Activated CD4-positive, alpha-beta memory T cell treated with anti-CD3 and anti-CD28 coated beads for 36 hours (primary cell): ENCODE results near the gene STAG3. TPM values are rescaled to one million over a fixed set of nuclear protein-coding genes. Genes with fewer than 3 reads are reported as not detected.
"Not testable (repeated sequence)": the region's sequence is repeated elsewhere in the genome, so short reads cannot be mapped to it uniquely, and the experiment has no call there.

Experiments used
- CTCF ChIA-PET: fragments of 350-600 bp; sonication (Branson Sonifier 250); formaldehyde crosslinking; loops from one replicate; lab custom pipeline; 2021; ENCODE audit warnings: antibody characterized with exemption, inconsistent platforms; lab: Charles Lee
- POLR2A ChIA-PET: fragments of 350-600 bp; sonication (Branson Sonifier 250); formaldehyde crosslinking; loops from one replicate; lab custom pipeline; 2021; ENCODE audit warnings: antibody characterized with exemption; lab: Charles Lee
- DNase-seq: peaks from one replicate; pipeline ENCODE4 v3.0.0-alpha.2; 2020
- H3K27ac Mint-ChIP-seq: one replicate; pipeline ENCODE4 v1.8.0; 2021; ENCODE audit warnings: mixed read lengths
- H3K27me3 Mint-ChIP-seq: one replicate; pipeline ENCODE4 v1.8.0; 2021; ENCODE audit warnings: mixed read lengths
- H3K36me3 Mint-ChIP-seq: one replicate; pipeline ENCODE4 v1.8.0; 2021; ENCODE audit warnings: mixed read lengths
- H3K4me1 Mint-ChIP-seq: one replicate; pipeline ENCODE4 v1.8.0; 2021; ENCODE audit warnings: low read depth, mixed read lengths
- H3K4me3 Mint-ChIP-seq: one replicate; pipeline ENCODE4 v1.8.0; 2021; ENCODE audit warnings: mild to moderate bottlenecking, mixed read lengths
- H3K9me3 Mint-ChIP-seq: one replicate; pipeline ENCODE4 v1.8.0; 2021; ENCODE audit warnings: mixed read lengths
- intact Hi-C: fragments of 100-400 bp; cut with micrococcal nuclease; formaldehyde crosslinking; loops from one replicate; pipeline ENCODE4 v1.15.1; 2023
- total RNA-seq, 2 experiments: library from RNA; stranded (reverse); gene quantifications; one replicate each; pipeline ENCODE4 v1.2.3, GENCODE V29; 2021

STAG3 gene
- total RNA-seq, result 10 to 100 TPM; 20.8 to 20.9 TPM

GRCh38 chr7:100177045-100178001 is at the start of gene STAG3, which contains the start of gene GPC2:
Gene STAG3 (plus strand): TSS chr7:100177918. CDS start chr7:100180557, 2,639 bp downstream.
Gene GPC2 (minus strand): TSS chr7:100177381. CDS start chr7:100177199, 182 bp downstream.
- Mint-ChIP-seq H3K36me3 (no peaks in the 10 kb centered on the region), H3K9me3 (no peaks in the 10 kb centered on the region), H3K4me1 (peaks cover 34% of the 10 kb centered on the region), H3K4me3 (peak within 1 kb of the TSS; percentile 74), H3K27me3 (no peaks in the 10 kb centered on the region), H3K27ac (no peak within 1 kb of the TSS)
- CTCF ChIA-PET, result interaction anchor here (0.9 to 1.8 kb wide), 3 partner anchors 9 to 57 kb away, joined by 3 to 10 read pairs (median 3); partner anchors contain the start of gene GAL3ST4
- POLR2A ChIA-PET, result interaction anchor here (1.3 kb wide), 1 partner anchor 29 kb away, joined by 4 read pairs; the partner anchor contains the start of gene LAMTOR4
- peak; percentile 99 for DNase-seq
- intact Hi-C loops, result loop anchor here (1.0 to 5.0 kb wide), 3 partner anchors 8 to 45 kb away; partner anchors contain the start of gene LAMTOR4

GRCh38 chr7:100128637-100128963 is 49.1 kb upstream of the STAG3 start:
- peak; percentile 21 for DNase-seq
- Mint-ChIP-seq H3K9me3 (no peaks in the 10 kb centered on the region), H3K27ac (no peak overlapping the region), H3K4me1 (peaks cover 29% of the 10 kb centered on the region), H3K36me3 (peaks cover 6% of the 10 kb centered on the region), H3K4me3 (peak overlapping the region; percentile 76), H3K27me3 (no peaks in the 10 kb centered on the region)
- ChIA-PET POLR2A (interaction anchor here (0.6 to 1.0 kb wide), 5 partner anchors 20 to 300 kb away, joined by 3 to 10 read pairs (median 3); partner anchors contain the start of genes AP4M1, LAMTOR4 and ZCWPW1), CTCF (interaction anchor here (0.6 to 1.9 kb wide), 5 partner anchors 17 to 279 kb away, joined by 3 to 9 read pairs (median 5); no protein-coding TSS in a partner anchor)
- intact Hi-C loops, result loop anchor here (5.0 kb wide), 1 partner anchor 299 kb away; the partner anchor contains the start of genes MEPCE and ZCWPW1

GRCh38 chr7:100130220-100130607 is 47.5 kb upstream of the STAG3 start:
- H3K36me3 Mint-ChIP-seq, H3K27me3 Mint-ChIP-seq, H3K27ac Mint-ChIP-seq, H3K4me3 Mint-ChIP-seq, DNase-seq, H3K9me3 Mint-ChIP-seq: not testable (repeated sequence)
- POLR2A ChIA-PET, result interaction anchor here (1.1 to 1.5 kb wide), 3 partner anchors 13 to 81 kb away, joined by 3 read pairs; partner anchors contain the start of gene MCM7
- CTCF ChIA-PET, result interaction anchor here (0.8 to 5.0 kb wide), 15 partner anchors 10 to 278 kb away, joined by 3 to 46 read pairs (median 5); partner anchors contain the start of genes AP4M1, CNPY4, GAL3ST4 and LAMTOR4
- peaks cover 18% of the 10 kb centered on the region for H3K4me1 Mint-ChIP-seq
- intact Hi-C loops, result loop anchor here (2.0 to 5.0 kb wide), 2 partner anchors 149 to 217 kb away; no protein-coding TSS in a partner anchor

- no peak overlapping the region for H3K4me3 Mint-ChIP-seq
- no peak overlapping the region for H3K27ac Mint-ChIP-seq
- H3K9me3 Mint-ChIP-seq, result no peaks in the 10 kb centered on the region
- DNase-seq, result peak; percentile 91
- peaks cover 4% of the 10 kb centered on the region for H3K36me3 Mint-ChIP-seq
- intact Hi-C loops, result loop anchor here (2.0 to 5.0 kb wide), 2 partner anchors 150 to 216 kb away; no protein-coding TSS in a partner anchor
- POLR2A ChIA-PET, result interaction anchor here (1.1 to 1.5 kb wide), 3 partner anchors 14 to 80 kb away, joined by 3 read pairs; partner anchors contain the start of gene MCM7
- CTCF ChIA-PET, result interaction anchor here (0.6 to 5.0 kb wide), 28 partner anchors 9 to 749 kb away, joined by 3 to 46 read pairs (median 4); partner anchors contain the start of genes AP4M1, CNPY4, GAL3ST4 and GPC2
- H3K4me1 Mint-ChIP-seq, result peaks cover 14% of the 10 kb centered on the region
- no peaks in the 10 kb centered on the region for H3K27me3 Mint-ChIP-seq
Measured at GRCh38 chr7:100130608-100131453, 46.9 kb upstream of the STAG3 start.

- Mint-ChIP-seq H3K27me3 (no peaks in the 10 kb centered on the region), H3K4me1 (peaks cover 14% of the 10 kb centered on the region), H3K27ac (no peak overlapping the region), H3K9me3 (no peaks in the 10 kb centered on the region), H3K4me3 (no peak overlapping the region), H3K36me3 (no peaks in the 10 kb centered on the region)
- ChIA-PET POLR2A (no interaction called here), CTCF (interaction anchor here (0.6 to 5.0 kb wide), 26 partner anchors 9 to 351 kb away, joined by 3 to 46 read pairs (median 4); partner anchors contain the start of genes AP4M1, GPC2, LAMTOR4 and MCM7)
- DNase-seq, result no peak
- intact Hi-C loops, result loop anchor here (1.0 to 5.0 kb wide), 3 partner anchors 85 to 275 kb away; no protein-coding TSS in a partner anchor
Measured at GRCh38 chr7:100132126-100132525, 45.6 kb upstream of the STAG3 start.

GRCh38 chr7:100132697-100133151 is 45.0 kb upstream of the STAG3 start:
- no peaks in the 10 kb centered on the region for H3K36me3 Mint-ChIP-seq
- POLR2A ChIA-PET, result no interaction called here
- no peak overlapping the region for H3K4me3 Mint-ChIP-seq
- no peaks in the 10 kb centered on the region for H3K9me3 Mint-ChIP-seq
- no peak overlapping the region for H3K27ac Mint-ChIP-seq
- DNase-seq, result peak; percentile 79
- H3K27me3 Mint-ChIP-seq, result no peaks in the 10 kb centered on the region
- H3K4me1 Mint-ChIP-seq, result peaks cover 14% of the 10 kb centered on the region
- CTCF ChIA-PET, result interaction anchor here (0.6 to 5.0 kb wide), 32 partner anchors 8 to 350 kb away, joined by 3 to 46 read pairs (median 4); partner anchors contain the start of genes AP4M1, GPC2, LAMTOR4 and MCM7
- intact Hi-C loops, result loop anchor here (1.0 to 5.0 kb wide), 3 partner anchors 84 to 275 kb away; no protein-coding TSS in a partner anchor

- H3K36me3 Mint-ChIP-seq, result no peaks in the 10 kb centered on the region
- H3K27me3 Mint-ChIP-seq, result peaks cover 2% of the 10 kb centered on the region
- ChIA-PET CTCF (interaction anchor here (1.5 kb wide), 1 partner anchor 270 kb away, joined by 3 read pairs; no protein-coding TSS in a partner anchor), POLR2A (no interaction called here)
- H3K4me1 Mint-ChIP-seq, result peaks cover 11% of the 10 kb centered on the region
- no peak overlapping the region for H3K27ac Mint-ChIP-seq
- H3K4me3 Mint-ChIP-seq, result no peak overlapping the region
- intact Hi-C loops, result no loop called here
- no peak for DNase-seq
- H3K9me3 Mint-ChIP-seq, result no peaks in the 10 kb centered on the region
Measured at GRCh38 chr7:100137851-100138760, 39.6 kb upstream of the STAG3 start.

GRCh38 chr7:100141555-100141949 is 36.2 kb upstream of the STAG3 start:
- ChIA-PET POLR2A (no interaction called here), CTCF (interaction anchor here (1.1 to 1.6 kb wide), 2 partner anchors 9 to 11 kb away, joined by 4 to 5 read pairs; no protein-coding TSS in a partner anchor)
- H3K4me1 Mint-ChIP-seq, result peaks cover 11% of the 10 kb centered on the region
- no peak overlapping the region for H3K27ac Mint-ChIP-seq
- no peaks in the 10 kb centered on the region for H3K36me3 Mint-ChIP-seq
- H3K4me3 Mint-ChIP-seq, result no peak overlapping the region
- intact Hi-C loops, result loop anchor here (1.0 kb wide), 1 partner anchor 73 kb away; no protein-coding TSS in a partner anchor
- peaks cover 2% of the 10 kb centered on the region for H3K27me3 Mint-ChIP-seq
- no peaks in the 10 kb centered on the region for H3K9me3 Mint-ChIP-seq
- no peak for DNase-seq

- peaks cover 2% of the 10 kb centered on the region for H3K27me3 Mint-ChIP-seq
- POLR2A ChIA-PET, result no interaction called here
- H3K4me1 Mint-ChIP-seq, result peaks cover 11% of the 10 kb centered on the region
- CTCF ChIA-PET, result interaction anchor here (1.0 kb wide), 1 partner anchor 12 kb away, joined by 4 read pairs; no protein-coding TSS in a partner anchor
- no peak overlapping the region for H3K4me3 Mint-ChIP-seq
- H3K9me3 Mint-ChIP-seq, result no peaks in the 10 kb centered on the region
- no peak for DNase-seq
- intact Hi-C loops, result no loop called here
- H3K27ac Mint-ChIP-seq, result no peak overlapping the region
- no peaks in the 10 kb centered on the region for H3K36me3 Mint-ChIP-seq
Measured at GRCh38 chr7:100142461-100142860, 35.3 kb upstream of the STAG3 start.

GRCh38 chr7:100146350-100146749 is 31.4 kb upstream of the STAG3 start:
- H3K27ac Mint-ChIP-seq, DNase-seq, H3K27me3 Mint-ChIP-seq, H3K4me3 Mint-ChIP-seq, POLR2A ChIA-PET, H3K9me3 Mint-ChIP-seq, H3K36me3 Mint-ChIP-seq, intact Hi-C loops: not testable (repeated sequence)
- peaks cover 17% of the 10 kb centered on the region for H3K4me1 Mint-ChIP-seq
- CTCF ChIA-PET, result interaction anchor here (6.2 kb wide), 1 partner anchor 14 kb away, joined by 46 read pairs; no protein-coding TSS in a partner anchor
